HG02840 (cell line): ENCODE results near the gene FARS2.

ENCODE experiments used
- ATAC-seq: cut with Tn5 transposase; IDR thresholded peaks from one replicate; pipeline ENCODE4 v1.9.1; 2021; ENCODE audit warnings: mild to moderate bottlenecking, moderate library complexity, moderate number of reproducible peaks; ENCODE audit not compliant: unreplicated experiment, low FRiP score

The FARS2 gene

GRCh38 chr6:5521322-5521721 lies 260.0 kb downstream of the FARS2 start:
- no peak for ATAC-seq

GRCh38 chr6:5522147-5522546 lies 260.8 kb downstream of the FARS2 start:
- no peak for ATAC-seq

DNA sequence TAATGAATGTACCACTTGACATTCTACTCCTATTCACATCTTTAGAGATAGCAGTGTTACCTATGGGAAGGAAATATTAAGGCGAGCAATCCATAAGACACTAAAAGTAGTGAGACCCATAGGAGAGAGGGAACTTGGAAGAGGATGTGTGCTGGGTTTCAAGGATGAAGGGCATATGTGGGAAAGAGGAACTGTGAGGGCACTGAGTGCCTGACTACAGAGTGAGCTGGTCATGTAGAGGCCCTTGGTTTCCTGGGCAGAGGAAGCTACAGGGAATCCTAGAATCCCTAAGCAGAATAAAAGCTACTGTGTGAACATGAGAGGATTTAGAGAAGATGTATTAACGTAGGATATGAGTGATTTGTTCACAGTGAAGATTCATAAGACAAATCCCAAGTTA lies 262.8 kb downstream of the FARS2 start:
- ATAC-seq, result no peak

- no peak for ATAC-seq
These were observed 263.9 kb downstream of the FARS2 start for GRCh38 chr6:5525209-5525608.

- ATAC-seq, result no peak
These were observed 267.7 kb downstream of the FARS2 start for GRCh38 chr6:5529015-5529414.

DNA sequence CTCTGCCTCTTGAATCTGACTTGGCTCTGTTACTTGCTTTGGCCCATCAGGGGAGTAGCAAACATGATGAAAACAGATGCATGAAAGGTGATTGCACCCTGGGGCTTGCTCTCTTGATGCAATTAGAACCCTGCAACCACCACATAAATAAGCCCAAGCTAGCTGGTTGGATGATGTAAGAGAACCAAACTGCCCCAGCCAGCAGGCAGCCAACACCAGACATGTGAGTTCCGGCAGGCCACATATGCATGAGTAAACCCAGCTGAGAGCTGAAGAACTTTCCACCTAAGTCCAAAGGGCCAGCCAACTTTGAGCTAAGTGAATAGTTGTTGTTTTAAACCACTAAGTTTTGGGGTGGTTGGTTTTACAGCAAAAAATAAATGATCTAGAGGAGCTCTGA lies 268.4 kb downstream of the FARS2 start:
- ATAC-seq, result no peak

DNA sequence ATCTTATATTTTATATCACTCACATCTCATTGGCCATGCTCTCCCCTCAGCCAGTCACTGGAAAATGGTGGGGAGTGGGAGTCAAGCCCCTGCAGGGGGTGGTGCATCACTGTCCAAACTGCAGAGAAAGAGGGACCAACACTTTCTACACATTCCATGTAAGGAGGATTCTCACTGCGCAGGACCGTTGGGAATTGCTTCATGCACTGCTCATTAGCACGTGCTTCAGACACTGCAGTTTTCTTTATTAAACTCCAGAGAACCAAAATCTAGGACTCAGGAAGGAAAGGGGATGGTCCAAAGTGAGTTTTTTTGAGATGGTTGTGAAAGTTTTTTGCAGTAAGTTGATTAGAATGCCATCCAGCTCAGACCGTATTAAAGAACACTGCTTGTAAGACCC lies 269.8 kb downstream of the FARS2 start:
- no peak for ATAC-seq

DNA sequence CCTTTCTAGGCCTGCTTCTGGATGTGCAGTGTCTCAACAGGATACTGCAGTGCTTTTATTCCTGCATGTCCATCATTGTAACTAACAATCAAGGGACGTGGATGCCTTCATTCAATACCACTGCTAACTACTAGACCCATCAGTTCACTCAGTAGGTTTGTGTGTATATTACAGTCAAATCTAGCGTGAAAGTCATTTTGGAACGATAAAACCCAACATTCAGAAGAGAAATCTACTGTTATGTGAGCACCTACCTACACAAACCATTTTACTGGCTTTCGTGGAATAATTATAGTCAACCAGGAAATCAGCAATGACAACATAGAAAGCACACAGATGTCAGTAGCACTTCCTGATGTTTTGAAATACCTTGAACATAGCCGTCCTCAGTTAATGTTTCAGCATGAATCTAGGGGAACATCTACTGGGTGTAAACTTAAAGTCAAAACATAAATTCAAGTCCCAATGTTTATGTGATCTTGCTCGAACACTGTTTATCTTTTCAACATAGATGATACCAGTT lies 270.6 kb downstream of the FARS2 start:
- ATAC-seq, result no peak

DNA sequence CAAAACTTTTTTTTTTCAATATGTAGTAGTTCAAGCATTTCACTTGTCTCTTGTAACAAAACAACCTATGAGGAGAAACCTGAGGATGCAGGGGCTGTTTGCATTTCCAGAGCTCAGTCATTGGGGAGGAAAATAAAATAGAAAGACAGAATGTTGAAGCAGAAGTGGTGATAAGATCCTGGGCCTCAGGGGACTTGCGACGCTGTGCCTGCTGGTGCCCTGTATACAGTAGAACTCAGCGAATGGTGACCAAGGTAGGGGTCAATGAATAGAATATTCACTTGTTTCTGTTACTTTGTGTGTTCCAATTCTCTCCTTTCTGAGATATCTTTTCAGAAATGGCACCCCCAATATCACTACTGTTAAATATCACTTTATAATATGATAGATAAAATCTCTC lies 271.6 kb downstream of the FARS2 start:
- ATAC-seq, result no peak

- no peak for ATAC-seq
These were observed 273.3 kb downstream of the FARS2 start for GRCh38 chr6:5534643-5535042.

DNA sequence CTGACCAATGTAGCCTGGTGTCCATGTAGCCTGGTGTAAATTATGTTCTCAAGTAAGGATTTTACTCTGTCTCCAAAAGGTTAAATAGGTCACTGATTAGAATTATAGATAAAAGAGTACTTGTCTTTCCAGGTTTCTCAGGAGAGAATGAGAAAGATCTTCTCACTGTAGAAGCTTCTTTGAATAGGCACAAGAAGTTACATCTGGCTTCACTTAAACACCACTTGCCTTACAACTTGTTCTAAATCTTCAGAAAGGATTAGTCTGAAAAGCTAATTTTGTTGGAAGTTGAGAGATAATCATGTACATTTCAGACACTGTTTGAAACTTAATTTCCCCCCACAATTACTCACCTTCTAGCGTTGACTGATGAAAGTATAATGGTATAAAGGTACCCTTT lies 275.3 kb downstream of the FARS2 start:
- ATAC-seq, result no peak

- no peak for ATAC-seq
These were observed 275.8 kb downstream of the FARS2 start for GRCh38 chr6:5537132-5537531.

- ATAC-seq, result no peak
These were observed 276.7 kb downstream of the FARS2 start for GRCh38 chr6:5537967-5538366.

- ATAC-seq, result no peak
These were observed 279.1 kb downstream of the FARS2 start for GRCh38 chr6:5540370-5540769.

DNA sequence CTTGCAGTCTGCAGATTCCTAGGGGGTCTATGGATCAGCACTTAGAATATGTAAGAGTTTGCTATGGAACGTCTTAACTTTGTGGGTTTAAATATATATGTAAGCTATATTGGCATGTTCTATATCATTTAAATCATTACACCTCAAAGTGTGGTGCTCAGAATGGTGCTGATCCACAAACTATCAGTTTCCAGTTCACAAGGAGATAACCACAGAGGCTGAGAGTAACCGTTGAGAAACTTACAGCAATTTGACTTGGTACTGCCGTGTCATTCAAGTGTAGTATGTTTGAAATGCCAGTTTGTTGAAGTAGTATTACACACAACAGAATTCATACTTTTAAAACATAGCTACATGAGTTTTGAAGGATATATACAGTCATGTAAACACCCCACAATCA lies 279.7 kb downstream of the FARS2 start:
- no peak for ATAC-seq

DNA sequence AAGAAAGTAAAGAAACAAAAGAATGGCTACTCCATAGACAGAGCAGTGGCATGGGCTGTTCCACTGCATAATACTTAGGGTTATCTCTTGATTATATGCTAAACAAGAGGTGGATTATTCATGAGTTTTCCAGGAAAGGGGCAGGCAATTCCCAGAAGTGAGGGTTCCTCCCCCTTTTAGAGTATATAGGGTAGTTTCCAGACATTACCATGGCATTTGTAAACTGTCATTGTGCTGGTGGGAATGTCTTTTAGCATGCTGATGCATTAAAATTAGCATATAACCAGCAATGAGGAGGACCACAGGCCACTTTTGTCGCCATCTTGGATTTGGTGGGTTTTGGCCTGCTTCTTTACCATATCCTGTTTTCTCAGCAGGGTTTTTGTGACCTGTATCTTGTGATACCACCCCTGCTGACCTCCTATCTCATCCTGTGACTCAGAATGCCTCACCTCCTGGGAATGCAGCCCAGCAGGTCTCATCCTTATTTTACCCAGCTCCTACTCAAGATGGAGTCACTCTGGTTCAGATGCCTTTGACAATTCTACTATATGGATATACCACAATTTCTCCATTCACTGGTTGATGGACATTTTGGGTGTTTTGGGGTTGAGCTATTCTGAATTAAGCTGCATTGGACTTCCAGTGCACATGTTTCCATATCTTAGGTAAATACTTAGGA lies 280.6 kb downstream of the FARS2 start:
- ATAC-seq, result no peak

DNA sequence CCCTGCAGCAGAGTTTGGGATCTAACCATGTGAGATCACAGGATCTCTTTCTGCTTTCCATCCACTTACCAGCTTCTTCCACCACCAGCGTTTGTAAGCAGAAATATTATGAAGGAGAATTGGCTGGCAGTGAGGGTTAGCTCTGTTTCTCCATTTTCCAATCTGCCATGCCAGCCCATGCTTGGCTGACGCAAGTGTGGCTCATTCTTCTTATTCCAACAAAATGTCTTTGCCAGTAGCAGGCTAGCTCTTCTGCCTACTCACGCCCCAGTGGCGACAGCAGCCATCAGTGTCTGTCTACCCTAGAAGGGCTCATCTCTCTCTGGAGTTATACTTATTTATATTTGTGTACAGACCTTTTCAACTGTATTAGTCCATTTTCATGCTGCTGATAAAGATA lies 286.2 kb downstream of the FARS2 start:
- no peak for ATAC-seq

DNA sequence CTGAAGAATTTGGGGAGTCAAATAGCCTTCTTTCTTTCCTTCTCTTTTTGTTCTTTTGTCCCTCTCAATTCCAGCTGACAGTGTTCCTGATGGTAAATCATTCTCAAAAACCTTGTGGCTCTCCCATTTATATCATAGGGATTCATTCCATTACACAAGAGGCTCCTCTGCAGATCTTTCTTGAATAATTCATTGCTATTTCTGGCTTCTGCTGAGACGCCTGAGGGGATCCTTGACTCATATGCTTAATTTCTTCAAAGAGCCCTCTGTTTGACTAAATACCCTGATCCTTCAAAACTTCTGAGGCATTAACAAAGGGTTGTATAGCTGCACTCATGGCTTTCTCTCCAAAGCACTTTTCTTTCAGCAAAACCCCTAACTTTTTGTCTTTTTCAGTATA lies 289.3 kb downstream of the FARS2 start:
- no peak for ATAC-seq

DNA sequence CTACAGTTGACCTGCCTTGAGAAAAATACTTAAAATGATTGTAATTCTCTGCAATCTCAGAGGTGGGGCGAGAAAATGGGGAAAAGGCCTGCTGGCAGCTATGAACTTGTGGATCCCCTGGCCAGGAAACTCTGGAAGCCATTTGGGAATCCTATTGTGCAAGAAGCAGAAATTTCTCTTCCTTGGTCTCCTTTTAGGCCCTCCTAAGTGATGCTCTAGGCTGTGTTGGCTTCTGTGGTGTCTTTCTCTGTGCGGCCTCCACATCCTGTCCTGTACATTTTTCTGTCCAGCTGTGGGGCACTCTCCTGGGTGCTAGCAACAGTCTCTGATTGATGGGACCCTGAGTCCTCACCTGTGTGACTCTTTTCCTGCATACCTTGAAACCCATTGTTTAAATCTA lies 290.9 kb downstream of the FARS2 start:
- no peak for ATAC-seq

DNA sequence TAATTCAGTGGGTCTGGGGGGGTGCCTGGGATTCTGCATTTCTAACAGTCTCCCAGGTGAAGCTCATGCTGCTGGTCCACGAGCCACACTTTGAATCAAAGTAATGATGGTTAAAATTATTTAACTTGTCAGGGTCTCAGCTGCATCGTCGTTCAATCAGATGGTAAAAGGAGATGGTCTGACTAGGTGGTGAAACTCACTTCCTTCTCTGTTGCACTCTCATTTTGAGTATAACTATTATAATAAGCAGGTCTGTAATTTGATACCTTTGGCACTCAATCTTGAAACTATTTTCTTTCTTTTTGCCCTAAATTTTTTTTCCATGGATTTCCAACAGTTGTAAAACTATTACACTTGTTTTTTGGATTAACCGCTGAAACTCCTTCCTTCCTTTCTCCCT lies 292.5 kb downstream of the FARS2 start:
- ATAC-seq, result no peak

GRCh38 chr6:5554226-5554625 lies 292.9 kb downstream of the FARS2 start:
- ATAC-seq, result no peak

GRCh38 chr6:5556011-5556410 lies 294.7 kb downstream of the FARS2 start:
- no peak for ATAC-seq

DNA sequence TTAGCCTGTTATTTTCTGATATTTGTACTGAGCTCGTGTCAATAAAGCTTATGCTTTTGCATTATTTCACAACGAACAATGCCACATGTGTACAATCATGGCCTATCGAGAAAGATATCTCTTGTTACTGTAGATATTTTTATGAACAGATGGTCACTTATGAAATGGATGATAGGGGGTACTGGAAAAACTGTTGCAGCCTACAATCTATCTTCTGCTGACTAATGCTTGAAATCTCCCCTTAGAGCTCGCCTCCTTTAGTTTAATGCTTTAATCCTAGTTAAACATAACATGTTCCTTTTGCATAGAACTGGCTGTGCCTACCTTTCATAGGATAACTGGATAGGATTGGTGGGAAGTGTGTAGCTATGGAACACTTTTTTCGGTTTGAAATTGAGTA lies 296.2 kb downstream of the FARS2 start:
- no peak for ATAC-seq
